DND-41 (cell line): ENCODE data around the gene CLEC3A.

ENCODE experiments used
- ATAC-seq: fragments of 200-7000 bp; cut with Tn5 transposase; 3 replicates; pipeline ENCODE4 v1.9.1; 2021; ENCODE audit warnings: low read depth; ENCODE audit not compliant: insufficient read depth
- DNase-seq: peaks from one replicate; pipeline ENCODE4 v3.0.0-alpha.2; 2020
- H2AFZ ChIP-seq: 2 replicates; pipeline ENCODE4 v1.6.0; 2012; ENCODE audit warnings: low read depth, low read length
- H3K27ac ChIP-seq: 2 replicates; pipeline ENCODE4 v1.5.1; 2012; ENCODE audit warnings: low read length, inconsistent platforms
- H3K27me3 ChIP-seq: fragments of 200-600 bp; sonication (generic); 2 replicates; pipeline ENCODE4 v1.6.0; 2012; ENCODE audit warnings: low read length, mild to moderate bottlenecking, inconsistent platforms; ENCODE audit not compliant: insufficient read depth, poor library complexity
- H3K36me3 ChIP-seq: 2 replicates; pipeline ENCODE4 v1.5.1; 2012; ENCODE audit warnings: low read length, inconsistent platforms; ENCODE audit not compliant: insufficient read depth
- H3K4me1 ChIP-seq: 2 replicates; pipeline ENCODE4 v1.5.1; 2012; ENCODE audit warnings: mild to moderate bottlenecking, low read length; ENCODE audit not compliant: insufficient read depth
- H3K4me2 ChIP-seq: 2 replicates; pipeline ENCODE4 v1.6.0; 2012; ENCODE audit warnings: mild to moderate bottlenecking, moderate library complexity, low read length, inconsistent platforms; ENCODE audit not compliant: insufficient read depth
- H3K4me3 ChIP-seq, 2 experiments: fragments of 200-600 bp in 1 of 2; shearing (Covaris generic) in 1 of 2; 2 replicates each; pipeline ENCODE4 v1.5.1; 2012 to 2016; ENCODE audit warnings: inconsistent platforms in 2 of 2, low read length in 2 of 2, mild to moderate bottlenecking in 2 of 2, low read depth in 1 of 2, moderate library complexity in 1 of 2
- H3K79me2 ChIP-seq: 2 replicates; pipeline ENCODE4 v1.6.0; 2012; ENCODE audit warnings: low read length, inconsistent platforms; ENCODE audit not compliant: insufficient read depth
- H3K9ac ChIP-seq: 2 replicates; pipeline ENCODE4 v1.6.0; 2012; ENCODE audit warnings: low read depth, mild to moderate bottlenecking, inconsistent platforms, low read length, moderate library complexity
- H3K9me3 ChIP-seq: 2 replicates; pipeline ENCODE4 v1.5.1; 2012; ENCODE audit warnings: low read length, moderate library complexity, mild to moderate bottlenecking, inconsistent platforms; ENCODE audit not compliant: insufficient read depth, severe bottlenecking
- H4K20me1 ChIP-seq: 2 replicates; pipeline ENCODE4 v1.6.0; 2012; ENCODE audit warnings: low read length; ENCODE audit not compliant: insufficient read depth
- CTCF ChIP-seq: IDR thresholded peaks from 2 replicates; pipeline ENCODE4 v1.5.1; 2012; ENCODE audit warnings: borderline replicate concordance, low read length, moderate library complexity, mild to moderate bottlenecking; ENCODE audit not compliant: poor library complexity, severe bottlenecking; ENCODE audit errors: extremely low read depth
- EZH2 ChIP-seq: IDR thresholded peaks from 3 replicates; pipeline ENCODE4 v1.6.1; 2012; ENCODE audit warnings: borderline replicate concordance, low read depth, mild to moderate bottlenecking, moderate library complexity, low read length, inconsistent platforms; ENCODE audit not compliant: severe bottlenecking

Gene CLEC3A

GRCh38 chr16:78072275-78072674 is 49.9 kb downstream of the CLEC3A start:
- Histone ChIP-seq H3K9me3 (no peaks in the 10 kb centered on the region), H3K4me1 (no peaks in the 10 kb centered on the region), H3K4me3 (no peak overlapping the region), H3K9ac (no peak overlapping the region), H2AFZ (no peak overlapping the region), H3K27me3 (no peaks in the 10 kb centered on the region), H3K27ac (no peak overlapping the region), H4K20me1 (no peaks in the 10 kb centered on the region), H3K36me3 (no peaks in the 10 kb centered on the region), H3K4me2 (no peak overlapping the region), H3K79me2 (no peaks in the 10 kb centered on the region)
- ATAC-seq (no peak), DNase-seq (no peak)
- no peak for TF ChIP-seq EZH2
- TF ChIP-seq CTCF: no peak

GRCh38 chr16:78075800-78076199 is 53.5 kb downstream of the CLEC3A start:
- Histone ChIP-seq H3K4me2 (no peak overlapping the region), H3K9me3 (no peaks in the 10 kb centered on the region), H3K4me3 (no peak overlapping the region), H3K4me1 (no peaks in the 10 kb centered on the region), H3K79me2 (no peaks in the 10 kb centered on the region), H3K27ac (no peak overlapping the region), H3K36me3 (no peaks in the 10 kb centered on the region), H3K27me3 (no peaks in the 10 kb centered on the region), H4K20me1 (no peaks in the 10 kb centered on the region), H2AFZ (no peak overlapping the region), H3K9ac (no peak overlapping the region)
- DNase-seq (no peak), ATAC-seq (no peak)
- TF ChIP-seq EZH2 (no peak), CTCF (no peak)

- H3K27ac ChIP-seq: no peak overlapping the region
- H3K79me2 ChIP-seq: no peaks in the 10 kb centered on the region
- no peak overlapping the region for H2AFZ ChIP-seq
- TF ChIP-seq EZH2 (no peak), CTCF (no peak)
- H4K20me1 ChIP-seq: no peaks in the 10 kb centered on the region
- H3K4me2 ChIP-seq: no peak overlapping the region
- H3K27me3 ChIP-seq: peaks cover 4% of the 10 kb centered on the region
- no peak overlapping the region for H3K9ac ChIP-seq
- no peaks in the 10 kb centered on the region for H3K9me3 ChIP-seq
- ATAC-seq: no peak
- H3K36me3 ChIP-seq: no peaks in the 10 kb centered on the region
- no peak overlapping the region for H3K4me3 ChIP-seq
- no peak for DNase-seq
- H3K4me1 ChIP-seq: no peaks in the 10 kb centered on the region
These were observed 59.0 kb downstream of the CLEC3A start for GRCh38 chr16:78081341-78081740.
